ENCODE results near the gene ZNF521. TPM values are rescaled to one million over a fixed set of nuclear protein-coding genes. Genes with fewer than 3 reads are reported as not detected.

The ZNF521 gene
- total RNA-seq, 1 experiment from 2014 or later = 0.04 TPM

GRCh38 chr18:25174324-25174723, 177.6 kb downstream of the ZNF521 start:
- no peaks in the 10 kb centered on the region for H3F3A ChIP-seq (ENCODE audit: low read length, unreplicated experiment)
- H3K9ac ChIP-seq (ENCODE audit: low read length) = no peak overlapping the region
- CTCF ChIA-PET = no interaction called here
- TF ChIP-seq EZH2 (IDR thresholded peaks at IDR 0.05; ENCODE audit: low read length, unreplicated experiment) = no peak
- TF ChIP-seq CTCF (conservative IDR thresholded peaks at IDR 0.05; ENCODE audit: low read depth, low read length) = no peak
- TF ChIP-seq EZH2phosphoT487 (IDR thresholded peaks at IDR 0.05; ENCODE audit: borderline replicate concordance, low read length) = no peak
- peaks cover 89% of the 10 kb centered on the region for H3K27me3 ChIP-seq (ENCODE audit: low read length)
- DNase-seq (no peak), ATAC-seq (no peak)
- no peak overlapping the region for H3K4me3 ChIP-seq (ENCODE audit: low read length)
- H3K9me2 ChIP-seq (replicated peaks; ENCODE audit: low read length) = no peaks in the 10 kb centered on the region
- H4K20me1 ChIP-seq (ENCODE audit: low read length) = no peaks in the 10 kb centered on the region
- H3K9me3 ChIP-seq (ENCODE audit: low read length) = no peaks in the 10 kb centered on the region
- H2AFZ ChIP-seq (ENCODE audit: low read length) = no peak overlapping the region
- no TSS peak for BruUV-seq (replicated peaks)
- H3K36me3 ChIP-seq (ENCODE audit: low read depth, low read length) = no peaks in the 10 kb centered on the region
- H3K4me2 ChIP-seq (ENCODE audit: low read length) = no peak overlapping the region
- no peaks in the 10 kb centered on the region for H3K4me1 ChIP-seq (ENCODE audit: insufficient read depth, low read length)
- intact Hi-C loops (cut with micrococcal nuclease) = no loop called here
- no peak overlapping the region for H3K27ac ChIP-seq (ENCODE audit: low read length)
- H3K79me2 ChIP-seq (ENCODE audit: low read length) = no peaks in the 10 kb centered on the region
- POLR2A ChIA-PET (ENCODE audit: unreplicated experiment) = no interaction called here

- Histone ChIP-seq H3K9me3 (ENCODE audit: low read length) (no peaks in the 10 kb centered on the region), H3K36me3 (ENCODE audit: low read depth, low read length) (no peaks in the 10 kb centered on the region), H3K9ac (ENCODE audit: low read length) (no peak overlapping the region), H3F3A (ENCODE audit: low read length, unreplicated experiment) (no peaks in the 10 kb centered on the region), H2AFZ (ENCODE audit: low read length) (no peak overlapping the region), H3K27me3 (ENCODE audit: low read length) (peaks cover 82% of the 10 kb centered on the region), H3K27ac (ENCODE audit: low read length) (no peak overlapping the region), H3K4me2 (ENCODE audit: low read length) (no peak overlapping the region), H3K79me2 (ENCODE audit: low read length) (no peaks in the 10 kb centered on the region), H3K9me2 (replicated peaks; ENCODE audit: low read length) (no peaks in the 10 kb centered on the region), H4K20me1 (ENCODE audit: low read length) (no peaks in the 10 kb centered on the region), H3K4me3 (ENCODE audit: low read length) (no peak overlapping the region), H3K4me1 (ENCODE audit: insufficient read depth, low read length) (no peaks in the 10 kb centered on the region)
- DNase-seq (no peak), ATAC-seq (no peak)
- intact Hi-C loops (cut with micrococcal nuclease) = no loop called here
- no TSS peak for BruUV-seq (replicated peaks)
- ChIA-PET POLR2A (ENCODE audit: unreplicated experiment) (no interaction called here), CTCF (no interaction called here)
- TF ChIP-seq EZH2phosphoT487 (IDR thresholded peaks at IDR 0.05; ENCODE audit: borderline replicate concordance, low read length) (no peak), CTCF (conservative IDR thresholded peaks at IDR 0.05; ENCODE audit: low read depth, low read length) (no peak), EZH2 (IDR thresholded peaks at IDR 0.05; ENCODE audit: low read length, unreplicated experiment) (no peak)
These were observed 180.6 kb downstream of the ZNF521 start for GRCh38 chr18:25171334-25171733.

- Histone ChIP-seq H3F3A (ENCODE audit: low read length, unreplicated experiment) (no peaks in the 10 kb centered on the region), H4K20me1 (ENCODE audit: low read length) (no peaks in the 10 kb centered on the region), H3K4me3 (ENCODE audit: low read length) (no peak overlapping the region), H3K9ac (ENCODE audit: low read length) (no peak overlapping the region), H3K4me1 (ENCODE audit: insufficient read depth, low read length) (no peaks in the 10 kb centered on the region), H3K9me2 (replicated peaks; ENCODE audit: low read length) (no peaks in the 10 kb centered on the region), H3K36me3 (ENCODE audit: low read depth, low read length) (no peaks in the 10 kb centered on the region), H3K79me2 (ENCODE audit: low read length) (no peaks in the 10 kb centered on the region), H3K4me2 (ENCODE audit: low read length) (no peak overlapping the region), H2AFZ (ENCODE audit: low read length) (no peak overlapping the region), H3K27me3 (ENCODE audit: low read length) (peaks cover 82% of the 10 kb centered on the region), H3K9me3 (ENCODE audit: low read length) (no peaks in the 10 kb centered on the region), H3K27ac (ENCODE audit: low read length) (no peak overlapping the region)
- no TSS peak for BruUV-seq (replicated peaks)
- ChIA-PET POLR2A (ENCODE audit: unreplicated experiment) (no interaction called here), CTCF (no interaction called here)
- no peak for ATAC-seq
- no peak for DNase-seq
- intact Hi-C loops (cut with micrococcal nuclease) = no loop called here
- no peak for TF ChIP-seq CTCF (conservative IDR thresholded peaks at IDR 0.05; ENCODE audit: low read depth, low read length)
- TF ChIP-seq EZH2 (IDR thresholded peaks at IDR 0.05; ENCODE audit: low read length, unreplicated experiment) = no peak
These were observed 181.6 kb downstream of the ZNF521 start for GRCh38 chr18:25170402-25170801.
